Erythroblast (primary cell): ENCODE results near the gene FOXD4L6.
"Not testable (repeated sequence)": the region's sequence is repeated elsewhere in the genome, so short reads cannot be mapped to it uniquely, and the experiment has no call there.

Experiments used
- GATA1 ChIP-seq: IDR thresholded peaks from 2 replicates; pipeline ENCODE4 v1.6.1; 2011; ENCODE audit warnings: low read depth, mild to moderate bottlenecking, control low read depth, low read length, moderate library complexity
- POLR2A ChIP-seq: IDR thresholded peaks from 2 replicates; pipeline ENCODE4 v1.6.1; 2011; ENCODE audit warnings: mild to moderate bottlenecking, low read length

GRCh38 chr9:41079464-41079863, 49.0 kb downstream of the FOXD4L6 start:
- not testable (repeated sequence) for TF ChIP-seq POLR2A, GATA1
